ENCODE results near the gene ARHGAP24. TPM values are rescaled to one million over a fixed set of nuclear protein-coding genes. Genes with fewer than 3 reads are reported as not detected.

Gene ARHGAP24
- total RNA-seq, 2 donors from 2014 or later = 66.8 to 85.6 TPM

DNA sequence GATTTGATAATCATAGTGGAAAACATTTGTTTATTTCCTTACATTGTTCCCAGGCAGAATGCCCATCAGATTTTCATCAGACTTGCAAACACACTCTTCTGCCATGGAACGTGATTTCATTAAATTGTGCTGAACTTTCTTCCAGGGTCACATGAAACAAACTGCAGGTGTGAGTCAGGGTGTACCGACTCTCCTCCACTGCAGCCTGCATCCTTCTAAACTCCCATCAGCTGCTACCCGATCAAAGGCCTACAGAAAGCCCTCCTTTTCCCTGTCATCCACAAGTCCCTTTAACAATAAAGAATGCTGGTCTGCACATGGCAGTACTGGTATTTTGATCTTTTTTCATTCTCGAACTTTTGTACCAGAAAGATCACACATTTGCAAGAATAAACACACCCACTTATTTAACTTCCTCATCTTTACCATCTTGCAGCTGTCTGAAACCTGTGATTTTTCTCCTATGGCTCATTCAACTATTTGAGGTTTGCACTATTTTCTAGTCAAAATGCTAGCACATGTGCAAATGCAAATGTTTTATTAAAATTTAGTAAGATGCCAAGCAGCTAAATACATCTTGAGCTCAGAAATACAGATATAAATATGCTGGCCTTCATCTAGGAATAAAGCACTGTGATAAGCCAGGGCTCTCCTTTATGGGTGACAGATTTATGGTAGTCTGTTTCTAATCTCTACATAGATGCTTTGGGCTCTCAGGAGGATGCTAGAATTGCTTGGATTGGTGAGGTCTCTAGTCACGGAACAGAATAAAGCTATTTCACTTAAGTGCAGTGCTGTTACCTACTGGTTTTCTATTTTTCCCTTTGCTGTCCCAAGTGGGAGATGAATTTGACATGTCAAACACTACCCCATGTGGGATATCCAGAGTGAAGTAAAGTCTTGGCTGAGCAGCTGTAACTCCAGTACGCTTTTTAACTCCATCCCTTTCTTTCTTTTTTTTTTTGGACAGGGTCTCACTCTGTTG, 25.8 kb upstream of the ARHGAP24 start:
- WGBS, 2 experiments (ENCODE audit: insufficient coverage in 1 of 2, insufficient read length in 1 of 2) = 88 to 90% methylated on average over 5 to 6 of the region's 6 CpGs
- DNase-seq = no peak
- H3K4me3 ChIP-seq (ENCODE audit: low read length) = no peak overlapping the region
- Mint-ChIP-seq H3K36me3 (ENCODE audit: low read depth) (no peaks in the 10 kb centered on the region), H3K9me3 (no peaks in the 10 kb centered on the region), H3K4me1 (peaks cover 3% of the 10 kb centered on the region), H3K4me3 (no peak overlapping the region), H3K27ac (no peak overlapping the region), H3K27me3 (ENCODE audit: insufficient read depth) (no peaks in the 10 kb centered on the region)
- no peaks in the 10 kb centered on the region for H3K27me3 ChIP-seq (ENCODE audit: control insufficient read depth, insufficient read depth, low read length, poor library complexity, severe bottlenecking)
- TF ChIP-seq CTCF (conservative IDR thresholded peaks at IDR 0.05) = no peak
- H3K9ac ChIP-seq (ENCODE audit: extremely low read depth, low read length, poor library complexity, severe bottlenecking) = no peak overlapping the region
- H3K27ac ChIP-seq (ENCODE audit: low read depth, low read length) = no peak overlapping the region
- no peaks in the 10 kb centered on the region for H3K9me3 ChIP-seq (ENCODE audit: control insufficient read depth, low read length)
- no peaks in the 10 kb centered on the region for H3K4me1 ChIP-seq (ENCODE audit: control insufficient read depth, insufficient read depth, low read length)
- H3K36me3 ChIP-seq (ENCODE audit: control insufficient read depth, insufficient read depth, low read length) = no peaks in the 10 kb centered on the region

- Histone ChIP-seq H3K27ac (ENCODE audit: low read depth, low read length) (no peak overlapping the region), H3K9me3 (ENCODE audit: control insufficient read depth, low read length) (no peaks in the 10 kb centered on the region), H3K4me1 (ENCODE audit: control insufficient read depth, insufficient read depth, low read length) (no peaks in the 10 kb centered on the region), H3K9ac (ENCODE audit: extremely low read depth, low read length, poor library complexity, severe bottlenecking) (no peak overlapping the region), H3K27me3 (ENCODE audit: control insufficient read depth, insufficient read depth, low read length, poor library complexity, severe bottlenecking) (no peaks in the 10 kb centered on the region), H3K4me3 (ENCODE audit: low read length) (no peak overlapping the region), H3K36me3 (ENCODE audit: control insufficient read depth, insufficient read depth, low read length) (no peaks in the 10 kb centered on the region)
- Mint-ChIP-seq H3K27ac (no peak overlapping the region), H3K4me3 (no peak overlapping the region), H3K4me1 (peaks cover 3% of the 10 kb centered on the region), H3K9me3 (peaks cover 2% of the 10 kb centered on the region), H3K27me3 (ENCODE audit: insufficient read depth) (no peaks in the 10 kb centered on the region), H3K36me3 (ENCODE audit: low read depth) (no peaks in the 10 kb centered on the region)
- no peak for TF ChIP-seq CTCF (conservative IDR thresholded peaks at IDR 0.05)
- WGBS, 2 experiments (ENCODE audit: insufficient coverage in 1 of 2, insufficient read length in 1 of 2) = 80 to 85% methylated on average over 3 of the region's 3 CpGs
- no peak for DNase-seq
These were observed 22.8 kb upstream of the ARHGAP24 start for GRCh38 chr4:85452058-85452731.

DNA sequence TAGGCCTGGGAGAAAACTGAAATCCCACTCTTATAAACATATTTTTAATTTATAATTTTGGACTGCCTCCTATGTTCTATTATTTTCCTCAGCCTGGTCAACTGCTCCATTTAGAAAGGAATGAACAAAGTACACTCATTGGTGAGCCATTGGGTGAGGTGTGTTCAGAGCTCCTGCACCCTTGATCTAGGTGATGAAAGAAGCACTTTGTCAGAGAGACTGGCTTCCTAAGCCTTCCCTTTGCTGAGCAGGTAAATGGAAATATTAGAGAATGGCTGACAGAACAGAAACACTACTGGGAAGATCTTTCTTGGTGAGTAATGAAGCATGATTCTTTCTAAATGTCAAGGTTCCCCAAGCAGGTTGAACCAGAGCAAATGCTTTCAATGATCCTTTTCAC, 19.0 kb upstream of the ARHGAP24 start:
- DNase-seq = no peak
- Histone ChIP-seq H3K27me3 (ENCODE audit: control insufficient read depth, insufficient read depth, low read length, poor library complexity, severe bottlenecking) (no peaks in the 10 kb centered on the region), H3K9me3 (ENCODE audit: control insufficient read depth, low read length) (no peaks in the 10 kb centered on the region), H3K9ac (ENCODE audit: extremely low read depth, low read length, poor library complexity, severe bottlenecking) (no peak overlapping the region), H3K4me1 (ENCODE audit: control insufficient read depth, insufficient read depth, low read length) (no peaks in the 10 kb centered on the region), H3K36me3 (ENCODE audit: control insufficient read depth, insufficient read depth, low read length) (no peaks in the 10 kb centered on the region), H3K27ac (ENCODE audit: low read depth, low read length) (no peak overlapping the region), H3K4me3 (ENCODE audit: low read length) (no peak overlapping the region)
- TF ChIP-seq CTCF (conservative IDR thresholded peaks at IDR 0.05) = no peak
- no peaks in the 10 kb centered on the region for H3K27me3 Mint-ChIP-seq (ENCODE audit: insufficient read depth)
- no peak overlapping the region for H3K27ac Mint-ChIP-seq
- H3K4me1 Mint-ChIP-seq = peaks cover 13% of the 10 kb centered on the region
- H3K36me3 Mint-ChIP-seq (ENCODE audit: low read depth) = no peaks in the 10 kb centered on the region
- peaks cover 2% of the 10 kb centered on the region for H3K9me3 Mint-ChIP-seq
- H3K4me3 Mint-ChIP-seq = no peak overlapping the region

All from endodermal cell (in vitro differentiated cells).